HCT116 (cell line): ENCODE data around the gene APOL4. TPM values are rescaled to one million over a fixed set of nuclear protein-coding genes. Genes with fewer than 3 reads are reported as not detected.

Source experiments
- ATAC-seq: fragments of 200-7000 bp; cut with Tn5 transposase; 2 replicates; pipeline ENCODE4 v1.9.1; 2020; ENCODE audit warnings: mild to moderate bottlenecking, moderate library complexity
- BruUV-seq: library from RNA; stranded (reverse); fragments of 400-500 nt; replicated peaks from 2 replicates; lab custom pipeline; 2021; lab: Mats Ljungman, UMichigan
- CTCF ChIA-PET: fragments of 300-600 bp; sonication (Branson Sonifier 250); formaldehyde crosslinking; loops from one replicate; lab custom pipeline; 2021; ENCODE audit warnings: antibody characterized with exemption; lab: Charles Lee
- POLR2A ChIA-PET: fragments of 300-600, 350-600 bp; sonication (Branson Sonifier 250); formaldehyde crosslinking; loops from one replicate; lab custom pipeline; 2021; ENCODE audit warnings: antibody characterized with exemption; lab: Charles Lee
- RAD21 ChIA-PET, 2 experiments: fragments of 300-600 bp; sonication (Branson Sonifier 250); formaldehyde crosslinking; loops; one replicate each; lab custom pipeline; 2023; ENCODE audit warnings: low total read pairs in 2 of 2; ENCODE audit not compliant: uncharacterized antibody in 2 of 2, unreplicated experiment in 2 of 2, low non-redundant PET in 1 of 2; lab: Charles Lee
- DNase-seq: peaks from one replicate; pipeline ENCODE4 v3.0.0-alpha.2; 2010; ENCODE audit warnings: low read depth, low spot score
- H2AFZ ChIP-seq: fragments of 200-600 bp; shearing (Covaris generic), sonication (generic); 2 replicates; pipeline ENCODE4 v1.6.1; 2017; ENCODE audit warnings: low read depth, mixed run types, mixed read lengths, antibody characterized with exemption, low read length; ENCODE audit not compliant: poor library complexity, severe bottlenecking
- H3K27ac ChIP-seq: 2 replicates; pipeline ENCODE4 v1.5.1; 2012; ENCODE audit warnings: low read depth, low read length
- H3K27me3 ChIP-seq: fragments of 200-600 bp; sonication (generic); 2 replicates; pipeline ENCODE4 v1.6.1; 2016; ENCODE audit warnings: mixed run types, low read length, mixed read lengths; ENCODE audit not compliant: insufficient read depth
- H3K36me3 ChIP-seq, 2 experiments: fragments of 200-500 bp in 1 of 2; fragments of 200-600 bp in 1 of 2; sonication (Bioruptor generic) in 1 of 2; sonication (generic) in 1 of 2; 2 replicates each; pipeline versions ENCODE4 v1.5.1 to v1.6.1; 2014 to 2016; ENCODE audit warnings: low read length in 2 of 2, inconsistent platforms in 1 of 2, mixed read lengths in 1 of 2, mixed run types in 1 of 2; ENCODE audit not compliant: insufficient read depth in 2 of 2, control insufficient read depth in 1 of 2
- H3K4me1 ChIP-seq, 2 experiments: fragments of 200-600 bp in 1 of 2; sonication (generic) in 1 of 2; 2 replicates each; pipeline versions ENCODE4 v1.5.1 to v1.6.1; 2012 to 2017; ENCODE audit warnings: low read length in 2 of 2, inconsistent platforms in 1 of 2, mild to moderate bottlenecking in 1 of 2, mixed read lengths in 1 of 2, mixed run types in 1 of 2, moderate library complexity in 1 of 2; ENCODE audit not compliant: insufficient read depth in 2 of 2, control insufficient read depth in 1 of 2
- H3K4me2 ChIP-seq: fragments of 200-600 bp; sonication (generic); 2 replicates; pipeline ENCODE4 v1.6.1; 2017; ENCODE audit warnings: mixed run types, low read length, mixed read lengths
- H3K4me3 ChIP-seq, 2 experiments: fragments of 200-600 bp in 1 of 2; sonication (generic) in 1 of 2; replicated peaks in 1 of 2; 2 replicates each; pipeline ENCODE4 v1.5.1; 2011 to 2016; ENCODE audit warnings: low read length in 2 of 2, control low read depth in 1 of 2, low read depth in 1 of 2, mild to moderate bottlenecking in 1 of 2, mixed read lengths in 1 of 2, mixed run types in 1 of 2
- H3K79me2 ChIP-seq: fragments of 200-600 bp; sonication (generic); 2 replicates; pipeline ENCODE4 v1.6.1; 2017; ENCODE audit warnings: mild to moderate bottlenecking, mixed run types, low read length, moderate library complexity, mixed read lengths; ENCODE audit not compliant: insufficient read depth
- H3K9ac ChIP-seq: fragments of 200-600 bp; sonication (generic); 2 replicates; pipeline ENCODE4 v1.6.1; 2016; ENCODE audit warnings: low read length, mixed read lengths
- H3K9me2 ChIP-seq: fragments of 200-600 bp; sonication (generic), shearing (Covaris generic); 2 replicates; pipeline ENCODE4 v1.6.1; 2017; ENCODE audit warnings: mixed run types, mild to moderate bottlenecking, moderate library complexity; ENCODE audit not compliant: insufficient read depth
- H3K9me3 ChIP-seq, 2 experiments: fragments of 200-500 bp in 1 of 2; fragments of 200-600 bp in 1 of 2; sonication (Bioruptor generic) in 1 of 2; sonication (generic) in 1 of 2; 2 replicates each; pipeline ENCODE4 v1.6.1; 2014 to 2017; ENCODE audit warnings: low read length in 2 of 2, mixed read lengths in 2 of 2, inconsistent platforms in 1 of 2, low read depth in 1 of 2, mild to moderate bottlenecking in 1 of 2, mixed run types in 1 of 2, moderate library complexity in 1 of 2; ENCODE audit not compliant: control insufficient read depth in 1 of 2, insufficient read depth in 1 of 2
- H4K20me1 ChIP-seq: fragments of 200-600 bp; sonication (generic), shearing (Covaris generic); 2 replicates; pipeline ENCODE4 v1.6.1; 2017; ENCODE audit warnings: mixed run types, mild to moderate bottlenecking, moderate library complexity; ENCODE audit not compliant: insufficient read depth
- ATF3 ChIP-seq: IDR thresholded peaks from 2 replicates; pipeline ENCODE4 v1.6.1; 2012
- CBX3 ChIP-seq: IDR thresholded peaks from 2 replicates; pipeline ENCODE4 v1.6.1; 2012; ENCODE audit warnings: low read depth
- CEBPB ChIP-seq: IDR thresholded peaks from 2 replicates; pipeline ENCODE4 v1.6.1; 2012; ENCODE audit warnings: low read depth
- CTCF ChIP-seq, 3 experiments: fragments of 200-600 bp in 1 of 3; sonication (generic) in 1 of 3; IDR thresholded peaks in 2 of 3; conservative IDR thresholded peaks in 1 of 3; 2 replicates each; pipeline ENCODE4 v1.5.1; 2012 to 2017; ENCODE audit warnings: low read depth in 2 of 3, low read length in 2 of 3, antibody characterized with exemption in 1 of 3, borderline replicate concordance in 1 of 3, control low read depth in 1 of 3, mild to moderate bottlenecking in 1 of 3, mixed read lengths in 1 of 3, mixed run types in 1 of 3, moderate library complexity in 1 of 3; ENCODE audit not compliant: insufficient read depth in 1 of 3
- EGR1 ChIP-seq: IDR thresholded peaks from 2 replicates; pipeline ENCODE4 v1.6.1; 2012; ENCODE audit warnings: low read depth
- ELF1 ChIP-seq: IDR thresholded peaks from 2 replicates; pipeline ENCODE4 v1.6.1; 2012; ENCODE audit warnings: low read depth, borderline replicate concordance
- EZH2 ChIP-seq: fragments of 200-600 bp; sonication (generic); IDR thresholded peaks from 2 replicates; pipeline ENCODE4 v1.6.1; 2017; ENCODE audit warnings: antibody characterized with exemption, mixed run types
- FOSL1 ChIP-seq: IDR thresholded peaks from 2 replicates; pipeline ENCODE4 v1.6.1; 2012; ENCODE audit warnings: low read depth
- MAX ChIP-seq: IDR thresholded peaks from 2 replicates; pipeline ENCODE4 v1.6.1; 2012
- POLR2A ChIP-seq: IDR thresholded peaks from 2 replicates; pipeline ENCODE4 v1.7.0; 2011; ENCODE audit warnings: borderline replicate concordance; ENCODE audit not compliant: insufficient read depth, insufficient read length; ENCODE audit errors: extremely low read depth
- REST ChIP-seq: IDR thresholded peaks from 2 replicates; pipeline ENCODE4 v1.6.1; 2012; ENCODE audit warnings: low read depth
- SIN3A ChIP-seq: IDR thresholded peaks from 2 replicates; pipeline ENCODE4 v1.6.1; 2012; ENCODE audit warnings: low read depth
- SP1 ChIP-seq: IDR thresholded peaks from 2 replicates; pipeline ENCODE4 v1.6.1; 2012; ENCODE audit warnings: low read depth
- SRF ChIP-seq: IDR thresholded peaks from 2 replicates; pipeline ENCODE4 v1.6.1; 2012; ENCODE audit warnings: low read depth
- TCF7L2 ChIP-seq: IDR thresholded peaks from 2 replicates; pipeline ENCODE4 v1.7.0; 2011; ENCODE audit warnings: borderline replicate concordance, inconsistent platforms; ENCODE audit not compliant: insufficient read depth, insufficient read length; ENCODE audit errors: extremely low read depth
- YY1 ChIP-seq: IDR thresholded peaks from 2 replicates; pipeline ENCODE4 v1.6.1; 2011; ENCODE audit warnings: low read length, low read depth, moderate library complexity, mild to moderate bottlenecking; ENCODE audit not compliant: insufficient replicate concordance; ENCODE audit errors: extremely low read depth
- ZFX ChIP-seq: fragments of 450-650 bp; IDR thresholded peaks from 2 replicates; pipeline ENCODE4 v1.6.1; 2017
- ZNF274 ChIP-seq: fragments of 200-500 bp; sonication (Bioruptor generic); IDR thresholded peaks from 2 replicates; pipeline ENCODE4 v1.6.1; 2014; ENCODE audit warnings: mild to moderate bottlenecking, low read depth, low read length, inconsistent platforms
- intact Hi-C: fragments of 100-400 bp; cut with micrococcal nuclease; formaldehyde crosslinking; loops from 2 replicates; pipeline ENCODE4 v1.10.0; 2022
- total RNA-seq: library from RNA; stranded (reverse); gene quantifications from one replicate; pipeline ENCODE4 v1.2.1, GENCODE V29; 2021; ENCODE audit not compliant: unreplicated experiment

The APOL4 gene
- total RNA-seq, 1 experiment from 2014 or later, result not detected

- DNase-seq, result peak; percentile 83
- ChIA-PET POLR2A (interaction anchor here (0.7 to 1.7 kb wide), 3 partner anchors 10 to 212 kb away, joined by 3 to 4 read pairs (median 4); no protein-coding TSS in a partner anchor), CTCF (interaction anchor here (0.8 to 2.1 kb wide), 5 partner anchors 26 to 231 kb away, joined by 3 to 7 read pairs (median 3); no protein-coding TSS in a partner anchor), RAD21 (interaction anchor here (0.6 to 0.7 kb wide), 2 partner anchors 371 to 982 kb away, joined by 3 to 4 read pairs; no protein-coding TSS in a partner anchor)
- Histone ChIP-seq H3K79me2 (peaks cover 7% of the 10 kb centered on the region; the same call in 1 of the 2 replicates), H3K27me3 (no peaks in the 10 kb centered on the region), H3K4me2 (peak within 1 kb of the TSS; percentile 90), H4K20me1 (no peaks in the 10 kb centered on the region), H3K9me2 (no peaks in the 10 kb centered on the region), H3K9ac (peak within 1 kb of the TSS; percentile 73), H3K27ac (peak within 1 kb of the TSS; percentile 90), H3K36me3 (no peaks in the 10 kb centered on the region), H3K9me3 (no peaks in the 10 kb centered on the region), H3K4me1 (peaks cover 15 to 22% of the 10 kb centered on the region in 2 experiments; a peak in 3 of 4 replicates), H3K4me3 (peak within 1 kb of the TSS; percentile 69 to 84), H2AFZ (peak within 1 kb of the TSS; percentile 81)
- intact Hi-C loops, result loop anchor here (1.0 to 5.0 kb wide), 2 partner anchors 42 to 242 kb away; partner anchors contain the start of gene TXN2
- no TSS peak for BruUV-seq
- peak; percentile 96 for ATAC-seq
- no peak for TF ChIP-seq REST
- TF ChIP-seq EZH2, result no peak
- TF ChIP-seq EGR1, result no peak
- peak; percentile 54 for TF ChIP-seq CBX3
- no peak for TF ChIP-seq SP1
- TF ChIP-seq ZFX, result no peak
- TF ChIP-seq TCF7L2, result no peak
- TF ChIP-seq CEBPB, result no peak
- no peak for TF ChIP-seq SRF
- TF ChIP-seq CTCF (IDR thresholded peaks at IDR 0.05 in 2 of 3, conservative IDR thresholded peaks at IDR 0.05 in 1 of 3; ENCODE audit: borderline replicate concordance in 1 of 3, insufficient read depth in 1 of 3, low read depth in 2 of 3, low read length in 2 of 3), result peak in 2 of 3 experiments; percentile 63 to 71; a peak in 4 of 6 replicates
- no peak for TF ChIP-seq ZNF274
- peak; percentile 73 for TF ChIP-seq POLR2A
- TF ChIP-seq MAX, result peak; percentile 73
- TF ChIP-seq ATF3, result no peak
- TF ChIP-seq ELF1, result no peak
- peak; percentile 77; the same call in 1 of the 2 replicates for TF ChIP-seq SIN3A
- TF ChIP-seq FOSL1, result no peak
- TF ChIP-seq YY1, result no peak
These were observed 38.0 kb upstream of the APOL4 start, which contains the start of gene APOL2 for GRCh38 chr22:36239401-36240171. TSS of gene APOL2 (minus strand) at chr22:36239527. CDS start at chr22:36233162, 6,365 bp downstream.
